Neural cell (in vitro differentiated cells): ENCODE data around the gene FAM32A.

ENCODE experiments used
- CTCF ChIP-seq: fragments of 450-650 bp; IDR thresholded peaks from 2 replicates; pipeline ENCODE4 v1.5.1; 2014; ENCODE audit warnings: antibody characterized with exemption, mild to moderate bottlenecking, moderate library complexity; ENCODE audit not compliant: poor library complexity, severe bottlenecking
- EP300 ChIP-seq: fragments of 450-650 bp; conservative IDR thresholded peaks from 2 replicates; pipeline ENCODE4 v1.6.1; 2014; ENCODE audit warnings: antibody characterized with exemption, mild to moderate bottlenecking, moderate library complexity; ENCODE audit not compliant: poor library complexity, severe bottlenecking
- EZH2 ChIP-seq: fragments of 200-600, 300-800 bp; shearing (Covaris generic), sonication (generic); IDR thresholded peaks from 2 replicates; pipeline ENCODE4 v1.6.1; 2014; ENCODE audit warnings: antibody characterized with exemption, low read length, borderline replicate concordance, mild to moderate bottlenecking; ENCODE audit not compliant: insufficient read depth, poor library complexity, severe bottlenecking
- POLR2AphosphoS5 ChIP-seq: IDR thresholded peaks from 2 replicates; pipeline ENCODE4 v1.6.1; 2012
- RAD21 ChIP-seq: fragments of 450-650 bp; conservative IDR thresholded peaks from 2 replicates; pipeline ENCODE4 v1.6.1; 2014; ENCODE audit warnings: antibody characterized with exemption, mild to moderate bottlenecking, moderate library complexity
- REST ChIP-seq: IDR thresholded peaks from 2 replicates; pipeline ENCODE4 v1.6.1; 2012; ENCODE audit warnings: borderline replicate concordance
- TAF1 ChIP-seq: IDR thresholded peaks from 2 replicates; pipeline ENCODE4 v1.6.1; 2012; ENCODE audit warnings: low read depth

- peak; percentile 30 for TF ChIP-seq CTCF
- TF ChIP-seq REST, result no peak
- TF ChIP-seq RAD21, result no peak
- TF ChIP-seq EZH2, result no peak
- no peak for TF ChIP-seq EP300
- TF ChIP-seq POLR2AphosphoS5, result no peak
- no peak for TF ChIP-seq TAF1
Observed at GRCh38 chr19:16185768-16186123, 536 bp downstream of the FAM32A start.
